M059J (cell line): ENCODE results near the gene CENPM. TPM values are rescaled to one million over a fixed set of nuclear protein-coding genes. Genes with fewer than 3 reads are reported as not detected.

ENCODE experiments used
- DNase-seq: peaks from one replicate; pipeline ENCODE4 v3.0.0-alpha.2; 2012; ENCODE audit warnings: low read depth
- total RNA-seq: library from RNA; depleted of rRNA; stranded (reverse); fragments of >200 nt; shearing (Covaris generic); gene quantifications from 2 replicates; pipeline ENCODE4 v1.2.3, GENCODE V29; 2014; rRNA removed

CENPM gene
- total RNA-seq, 1 experiment from 2014 or later: 62.8 TPM

GRCh38 chr22:41900652-41901312 is 46.2 kb downstream of the CENPM start:
- DNase-seq: no peak

- DNase-seq: no peak
These were observed 46.8 kb downstream of the CENPM start for GRCh38 chr22:41899992-41900651.

GRCh38 chr22:41899110-41899509 is 47.8 kb downstream of the CENPM start:
- DNase-seq: no peak

- DNase-seq: no peak
These were observed 48.3 kb downstream of the CENPM start for GRCh38 chr22:41898645-41899044.

GRCh38 chr22:41893591-41894375 is 53.2 kb downstream of the CENPM start:
- DNase-seq: no peak

GRCh38 chr22:41892721-41893120 is 54.2 kb downstream of the CENPM start:
- no peak for DNase-seq

GRCh38 chr22:41891407-41891806 is 55.5 kb downstream of the CENPM start:
- no peak for DNase-seq

Other genes with a start within 250 kb of the CENPM start
- gene MEI1, start 247.6 kb downstream of the CENPM start, total RNA-seq: 0.30 TPM in 1 of 2 replicates, not detected in the other
- 10.3 and 12.0 TPM in 2 replicates for gene CCDC134, start 146.5 kb downstream of the CENPM start, total RNA-seq
- 30.3 and 44.9 TPM in 2 replicates for gene SREBF2, start 114.0 kb downstream of the CENPM start, total RNA-seq
- not detected in 2 replicates for gene SHISA8, start 32.1 kb downstream of the CENPM start, total RNA-seq
- gene TNFRSF13C, start 20.3 kb downstream of the CENPM start, total RNA-seq: 0.05 and 0.10 TPM in 2 replicates
- 0.05 and 0.17 TPM in 2 replicates for gene SEPTIN3, start 22.3 kb upstream of the CENPM start, total RNA-seq
- gene WBP2NL, start 51.6 kb upstream of the CENPM start, total RNA-seq: 0.54 TPM in 1 of 2 replicates, not detected in the other
- gene NAGA, start 123.7 kb upstream of the CENPM start, total RNA-seq: 19.6 and 25.7 TPM in 2 replicates
- gene PHETA2, start 127.1 kb upstream of the CENPM start, total RNA-seq: 0.17 and 0.42 TPM in 2 replicates
- gene SMDT1, start 132.5 kb upstream of the CENPM start, total RNA-seq: 4.7 and 6.1 TPM in 2 replicates
- 83.4 and 97.2 TPM in 2 replicates for gene NDUFA6, start 143.6 kb upstream of the CENPM start, total RNA-seq
- gene CYP2D6, start 183.7 kb upstream of the CENPM start, total RNA-seq: not detected in 2 replicates